22Rv1 (cell line): ENCODE results near the gene PTPN9.

Experiments used
- ZFX ChIP-seq: fragments of 450-650 bp; IDR thresholded peaks from 2 replicates; pipeline ENCODE4 v1.6.1; 2017; ENCODE audit warnings: antibody characterized with exemption, borderline replicate concordance
- TF ChIP-seq, protein P1 (sequence below): fragments of 450-650 bp; IDR thresholded peaks from 2 replicates; pipeline ENCODE4 v1.5.1; 2017; ENCODE audit warnings: mild to moderate bottlenecking

GRCh38 chr15:75483961-75484360, 95.2 kb downstream of the PTPN9 start:
- TF ChIP-seq, protein P1, sequence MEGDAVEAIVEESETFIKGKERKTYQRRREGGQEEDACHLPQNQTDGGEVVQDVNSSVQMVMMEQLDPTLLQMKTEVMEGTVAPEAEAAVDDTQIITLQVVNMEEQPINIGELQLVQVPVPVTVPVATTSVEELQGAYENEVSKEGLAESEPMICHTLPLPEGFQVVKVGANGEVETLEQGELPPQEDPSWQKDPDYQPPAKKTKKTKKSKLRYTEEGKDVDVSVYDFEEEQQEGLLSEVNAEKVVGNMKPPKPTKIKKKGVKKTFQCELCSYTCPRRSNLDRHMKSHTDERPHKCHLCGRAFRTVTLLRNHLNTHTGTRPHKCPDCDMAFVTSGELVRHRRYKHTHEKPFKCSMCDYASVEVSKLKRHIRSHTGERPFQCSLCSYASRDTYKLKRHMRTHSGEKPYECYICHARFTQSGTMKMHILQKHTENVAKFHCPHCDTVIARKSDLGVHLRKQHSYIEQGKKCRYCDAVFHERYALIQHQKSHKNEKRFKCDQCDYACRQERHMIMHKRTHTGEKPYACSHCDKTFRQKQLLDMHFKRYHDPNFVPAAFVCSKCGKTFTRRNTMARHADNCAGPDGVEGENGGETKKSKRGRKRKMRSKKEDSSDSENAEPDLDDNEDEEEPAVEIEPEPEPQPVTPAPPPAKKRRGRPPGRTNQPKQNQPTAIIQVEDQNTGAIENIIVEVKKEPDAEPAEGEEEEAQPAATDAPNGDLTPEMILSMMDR = no peak
- TF ChIP-seq ZFX = no peak
